ENCODE results near the gene CDH23. TPM values are rescaled to one million over a fixed set of nuclear protein-coding genes. Genes with fewer than 3 reads are reported as not detected.

CDH23 gene
- total and polyA plus RNA-seq, 10 of the 15 experiments (the other 5 are each of a cell fraction or from before 2014, with no cell fraction given), result 0.09 to 0.40 (median 0.15) TPM; not detected in 1

DNA sequence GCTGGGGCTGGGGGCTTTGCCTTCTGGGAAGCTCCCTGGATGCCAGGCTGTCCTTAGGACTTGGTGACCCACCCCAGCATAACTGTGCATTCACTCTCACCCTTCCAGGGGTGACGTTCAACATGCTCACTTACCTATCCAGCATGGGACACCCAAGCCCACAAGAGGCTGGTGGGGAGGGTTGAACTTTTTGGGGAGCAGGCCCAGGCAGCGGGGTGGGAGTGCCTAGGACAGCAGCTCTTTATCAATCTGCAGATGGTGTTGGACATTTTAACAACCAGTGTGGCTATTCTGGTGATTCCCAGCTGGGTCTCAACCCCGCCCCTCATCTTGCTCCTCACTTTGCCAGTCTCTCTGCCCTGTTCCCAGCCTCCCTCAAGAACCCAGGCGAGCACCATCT, 86.4 kb downstream of the CDH23 start:
- no peak for FAIRE-seq
- ChIA-PET SMC1A (ENCODE audit: uncharacterized antibody, unreplicated experiment) (interaction anchor here (1.0 kb wide), 1 partner anchor 225 kb away, joined by 3 read pairs; no protein-coding TSS in a partner anchor), RAD21 (ENCODE audit: unreplicated experiment) (interaction anchor here (0.9 kb wide), 1 partner anchor 164 kb away, joined by 3 read pairs; the partner anchor contains the start of gene SLC29A3), CTCF (interaction anchor here (0.8 to 1.1 kb wide), 3 partner anchors 88 to 330 kb away, joined by 3 to 5 read pairs (median 3); no protein-coding TSS in a partner anchor), POLR2A (no interaction called here)
- no peak overlapping the region for H3K27ac ChIP-seq (ENCODE audit: control insufficient read depth, insufficient read depth)
- no peak for DNase-seq (ENCODE audit: low read depth, low spot score)
- intact Hi-C loops (cut with micrococcal nuclease; ENCODE audit: unreplicated experiment), result loop anchor here (10.0 kb wide), 1 partner anchor 168 kb away; the partner anchor contains the start of gene SLC29A3
- H3K4me2 ChIP-seq (ENCODE audit: control insufficient read depth, insufficient read depth), result no peak overlapping the region
- in situ Hi-C loops (cut with MboI), result no loop called here
- H3K36me3 ChIP-seq (ENCODE audit: control insufficient read depth in 2 of 2, insufficient read depth in 2 of 2, low read length in 1 of 2), result no peaks in the 10 kb centered on the region
- H3K9ac ChIP-seq (ENCODE audit: control insufficient read depth, insufficient read depth, low read length), result no peak overlapping the region
- H2AFZ ChIP-seq (ENCODE audit: control insufficient read depth, low read depth, low read length), result no peak overlapping the region
- no peaks in the 10 kb centered on the region for H3K79me2 ChIP-seq (ENCODE audit: control insufficient read depth, insufficient read depth, low read length)
- H3K27me3 ChIP-seq (replicated peaks in 1 of 2; ENCODE audit: control insufficient read depth in 2 of 2, insufficient read depth in 2 of 2, low read length in 1 of 2), result peaks cover 3 to 5% of the 10 kb centered on the region in 2 experiments; a peak in 1 of 4 replicates
- H3K4me3 ChIP-seq, result no peak overlapping the region
- no peak for ATAC-seq
- no peaks in the 10 kb centered on the region; the same call in 2 of the 3 replicates for H3K9me3 ChIP-seq (replicated peaks; ENCODE audit: control insufficient read depth, insufficient read depth, low read length)
- 0% methylated on average over 4 of the region's 4 CpGs for WGBS (ENCODE audit: insufficient coverage, insufficient replicate concordance, low lambda C conversion rate, missing lambda C conversion rate)
- BruUV-seq (replicated peaks), result no TSS peak
- no peak for TF ChIP-seq FOXM1 (IDR thresholded peaks at IDR 0.05; ENCODE audit: low read depth, low read length)
- TF ChIP-seq, protein P1, sequence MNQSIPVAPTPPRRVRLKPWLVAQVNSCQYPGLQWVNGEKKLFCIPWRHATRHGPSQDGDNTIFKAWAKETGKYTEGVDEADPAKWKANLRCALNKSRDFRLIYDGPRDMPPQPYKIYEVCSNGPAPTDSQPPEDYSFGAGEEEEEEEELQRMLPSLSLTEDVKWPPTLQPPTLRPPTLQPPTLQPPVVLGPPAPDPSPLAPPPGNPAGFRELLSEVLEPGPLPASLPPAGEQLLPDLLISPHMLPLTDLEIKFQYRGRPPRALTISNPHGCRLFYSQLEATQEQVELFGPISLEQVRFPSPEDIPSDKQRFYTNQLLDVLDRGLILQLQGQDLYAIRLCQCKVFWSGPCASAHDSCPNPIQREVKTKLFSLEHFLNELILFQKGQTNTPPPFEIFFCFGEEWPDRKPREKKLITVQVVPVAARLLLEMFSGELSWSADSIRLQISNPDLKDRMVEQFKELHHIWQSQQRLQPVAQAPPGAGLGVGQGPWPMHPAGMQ (IDR thresholded peaks at IDR 0.05; ENCODE audit: borderline replicate concordance), result no peak
- no peak for TF ChIP-seq NR2C2 (IDR thresholded peaks at IDR 0.05; ENCODE audit: borderline replicate concordance, control insufficient read depth, insufficient read length, low read depth)
- no peaks in the 10 kb centered on the region for H4K20me1 ChIP-seq (ENCODE audit: control insufficient read depth, insufficient read depth)
- no peaks in the 10 kb centered on the region for H3K4me1 ChIP-seq (ENCODE audit: control insufficient read depth, insufficient read depth, low read length)

Data from GM12878 (cell line).